PC-3 (cell line): ENCODE results near the gene MBD3L1. TPM values are rescaled to one million over a fixed set of nuclear protein-coding genes. Genes with fewer than 3 reads are reported as not detected.

ENCODE experiments used
- ATAC-seq: fragments of 200-7000 bp; cut with Tn5 transposase; 2 replicates; pipeline ENCODE4 v1.9.1; 2020; ENCODE audit warnings: mild to moderate bottlenecking, moderate library complexity
- BruUV-seq: library from RNA; stranded (reverse); fragments of 400-500 nt; replicated peaks from 2 replicates; lab custom pipeline; 2021; lab: Mats Ljungman, UMichigan
- CTCF ChIA-PET: fragments of 300-600 bp; sonication (Branson Sonifier 250); formaldehyde crosslinking; loops from one replicate; lab custom pipeline; 2022; ENCODE audit warnings: antibody characterized with exemption; lab: Charles Lee
- POLR2A ChIA-PET: fragments of 300-600 bp; sonication (Branson Sonifier 250); formaldehyde crosslinking; loops from one replicate; lab custom pipeline; 2022; ENCODE audit warnings: antibody characterized with exemption; ENCODE audit not compliant: unreplicated experiment; lab: Charles Lee
- DNase-seq: peaks from one replicate; pipeline ENCODE4 v3.0.0-alpha.2; 2015
- H2AFZ ChIP-seq: fragments of 300-600 bp; sonication (generic); 2 replicates; pipeline ENCODE4 v1.6.0; 2016; ENCODE audit warnings: antibody characterized with exemption, low read length
- H3F3A ChIP-seq: fragments of 300-600 bp; sonication (generic); one replicate; pipeline ENCODE4 v1.6.0; 2017; ENCODE audit warnings: antibody characterized with exemption, low read length, control low read depth, mild to moderate bottlenecking; ENCODE audit not compliant: unreplicated experiment
- H3K27ac ChIP-seq: fragments of 300-600 bp; sonication (generic); 2 replicates; pipeline ENCODE4 v1.5.1; 2016; ENCODE audit warnings: mild to moderate bottlenecking, low read length
- H3K27me3 ChIP-seq: fragments of 300-600 bp; sonication (generic); 2 replicates; pipeline ENCODE4 v1.6.1; 2016; ENCODE audit warnings: low read length, mixed read lengths
- H3K36me3 ChIP-seq: fragments of 300-600 bp; sonication (generic); 2 replicates; pipeline ENCODE4 v1.6.1; 2016; ENCODE audit warnings: low read depth, mixed run types, low read length, mixed read lengths
- H3K4me1 ChIP-seq: fragments of 300-600 bp; sonication (generic); 2 replicates; pipeline ENCODE4 v1.5.1; 2016; ENCODE audit warnings: low read length; ENCODE audit not compliant: insufficient read depth
- H3K4me2 ChIP-seq: fragments of 300-600 bp; sonication (generic); 2 replicates; pipeline ENCODE4 v1.6.0; 2016; ENCODE audit warnings: low read length
- H3K4me3 ChIP-seq: fragments of 300-600 bp; sonication (generic); 2 replicates; pipeline ENCODE4 v1.5.1; 2016; ENCODE audit warnings: mild to moderate bottlenecking, low read length, mixed read lengths
- H3K79me2 ChIP-seq: fragments of 300-600 bp; sonication (generic); 2 replicates; pipeline ENCODE4 v1.6.1; 2017; ENCODE audit warnings: low read length, mixed read lengths
- H3K9ac ChIP-seq: fragments of 300-600 bp; sonication (generic); 2 replicates; pipeline ENCODE4 v1.6.0; 2016; ENCODE audit warnings: mild to moderate bottlenecking, low read length
- H3K9me2 ChIP-seq: fragments of 300-600 bp; sonication (generic); replicated peaks from 2 replicates; pipeline ENCODE4 v1.6.1; 2016; ENCODE audit warnings: mixed run types, low read length, mixed read lengths
- H3K9me3 ChIP-seq: fragments of 300-600 bp; sonication (generic); 2 replicates; pipeline ENCODE4 v1.6.1; 2016; ENCODE audit warnings: low read length, mixed read lengths
- H4K20me1 ChIP-seq: fragments of 300-600 bp; sonication (generic); 2 replicates; pipeline ENCODE4 v1.6.1; 2016; ENCODE audit warnings: low read length, mixed read lengths
- EZH2 ChIP-seq: fragments of 300-600 bp; sonication (generic); IDR thresholded peaks from one replicate; pipeline ENCODE4 v1.6.1; 2017; ENCODE audit warnings: antibody characterized with exemption, mild to moderate bottlenecking, low read length; ENCODE audit not compliant: unreplicated experiment
- EZH2phosphoT487 ChIP-seq: fragments of 300-600 bp; sonication (generic); IDR thresholded peaks from 2 replicates; pipeline ENCODE4 v1.6.1; 2018; ENCODE audit warnings: mild to moderate bottlenecking, antibody characterized with exemption, low read length, borderline replicate concordance
- intact Hi-C: fragments of 100-400 bp; cut with micrococcal nuclease; formaldehyde crosslinking; loops from 2 replicates; pipeline ENCODE4 v1.9.0; 2023
- total RNA-seq: library from RNA; depleted of rRNA; stranded (reverse); fragments of >200 nt; gene quantifications from 2 replicates; pipeline ENCODE4 v1.2.3, GENCODE V29; 2014
- TF ChIP-seq, protein P1 (sequence below): fragments of 300-600 bp; sonication (generic); conservative IDR thresholded peaks from 2 replicates; pipeline ENCODE4 v1.5.1; 2017; ENCODE audit warnings: antibody characterized with exemption, low read depth, mild to moderate bottlenecking, low read length

Gene MBD3L1
- total RNA-seq, 1 experiment from 2014 or later, result not detected

DNA sequence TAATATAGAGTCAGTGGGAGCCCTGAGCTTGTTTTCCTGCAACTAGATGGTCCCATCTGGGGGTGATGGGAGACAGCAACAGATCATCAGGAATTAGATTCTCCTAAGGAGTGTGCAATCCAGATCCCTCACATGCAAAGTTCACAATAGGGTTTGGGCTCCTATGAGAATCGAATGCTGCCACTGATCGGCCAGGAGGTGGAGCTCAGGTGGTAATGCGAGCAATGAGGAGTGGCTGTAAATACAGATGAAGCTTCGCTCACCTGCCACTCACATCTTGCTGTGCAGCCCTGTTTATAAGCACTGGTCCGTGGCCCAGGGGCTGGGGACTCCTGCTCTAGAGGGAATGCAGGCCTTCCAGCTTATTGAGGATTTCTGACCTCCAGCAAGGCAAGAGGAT is 5.8 kb upstream of the MBD3L1 start:
- POLR2A ChIA-PET, result no interaction called here
- H2AFZ ChIP-seq, result no peak overlapping the region
- H3F3A ChIP-seq, result no peaks in the 10 kb centered on the region
- H4K20me1 ChIP-seq, result no peaks in the 10 kb centered on the region
- peak; percentile 41 for DNase-seq
- CTCF ChIA-PET, result no interaction called here
- no peaks in the 10 kb centered on the region for H3K79me2 ChIP-seq
- intact Hi-C loops, result no loop called here
- H3K36me3 ChIP-seq, result peaks cover 13% of the 10 kb centered on the region; the same call in 1 of the 2 replicates
- H3K9ac ChIP-seq, result no peak overlapping the region
- no peaks in the 10 kb centered on the region for H3K9me2 ChIP-seq
- BruUV-seq, result no TSS peak
- no peak overlapping the region for H3K27ac ChIP-seq
- H3K4me2 ChIP-seq, result no peak overlapping the region
- H3K4me1 ChIP-seq, result peaks cover 5% of the 10 kb centered on the region
- no peak overlapping the region for H3K4me3 ChIP-seq
- H3K9me3 ChIP-seq, result no peaks in the 10 kb centered on the region
- no peak for ATAC-seq
- TF ChIP-seq, protein P1, sequence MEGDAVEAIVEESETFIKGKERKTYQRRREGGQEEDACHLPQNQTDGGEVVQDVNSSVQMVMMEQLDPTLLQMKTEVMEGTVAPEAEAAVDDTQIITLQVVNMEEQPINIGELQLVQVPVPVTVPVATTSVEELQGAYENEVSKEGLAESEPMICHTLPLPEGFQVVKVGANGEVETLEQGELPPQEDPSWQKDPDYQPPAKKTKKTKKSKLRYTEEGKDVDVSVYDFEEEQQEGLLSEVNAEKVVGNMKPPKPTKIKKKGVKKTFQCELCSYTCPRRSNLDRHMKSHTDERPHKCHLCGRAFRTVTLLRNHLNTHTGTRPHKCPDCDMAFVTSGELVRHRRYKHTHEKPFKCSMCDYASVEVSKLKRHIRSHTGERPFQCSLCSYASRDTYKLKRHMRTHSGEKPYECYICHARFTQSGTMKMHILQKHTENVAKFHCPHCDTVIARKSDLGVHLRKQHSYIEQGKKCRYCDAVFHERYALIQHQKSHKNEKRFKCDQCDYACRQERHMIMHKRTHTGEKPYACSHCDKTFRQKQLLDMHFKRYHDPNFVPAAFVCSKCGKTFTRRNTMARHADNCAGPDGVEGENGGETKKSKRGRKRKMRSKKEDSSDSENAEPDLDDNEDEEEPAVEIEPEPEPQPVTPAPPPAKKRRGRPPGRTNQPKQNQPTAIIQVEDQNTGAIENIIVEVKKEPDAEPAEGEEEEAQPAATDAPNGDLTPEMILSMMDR, result peak; percentile 51
- TF ChIP-seq EZH2phosphoT487, result no peak
- no peaks in the 10 kb centered on the region for H3K27me3 ChIP-seq

DNA sequence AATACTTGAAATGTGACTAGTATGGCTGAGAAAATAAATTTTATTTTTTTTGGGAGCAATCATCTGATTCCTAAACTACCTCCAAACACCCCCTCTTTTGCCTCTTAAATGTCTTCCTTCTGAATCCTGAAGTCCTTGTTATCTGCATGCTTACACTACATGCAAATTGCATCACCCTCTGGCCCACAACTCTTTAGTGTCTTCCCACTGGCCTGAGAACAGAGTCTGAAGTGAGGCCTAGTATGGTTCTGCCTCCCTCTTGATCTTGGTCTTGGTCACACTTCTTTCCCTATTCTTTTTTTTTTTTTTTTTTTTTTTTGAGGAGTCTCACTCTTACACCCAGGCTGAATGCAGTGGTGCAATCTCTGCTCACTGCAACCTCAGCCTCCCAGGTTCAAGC is 4.9 kb upstream of the MBD3L1 start:
- Histone ChIP-seq H3K79me2 (no peaks in the 10 kb centered on the region), H3F3A (no peaks in the 10 kb centered on the region), H4K20me1 (no peaks in the 10 kb centered on the region), H3K36me3 (peaks cover 8% of the 10 kb centered on the region; the same call in 1 of the 2 replicates), H3K9ac (no peak overlapping the region), H3K9me2 (no peaks in the 10 kb centered on the region), H3K27me3 (no peaks in the 10 kb centered on the region), H2AFZ (no peak overlapping the region), H3K4me2 (no peak overlapping the region), H3K27ac (no peak overlapping the region), H3K4me3 (no peak overlapping the region), H3K9me3 (no peaks in the 10 kb centered on the region), H3K4me1 (peaks cover 9% of the 10 kb centered on the region)
- ATAC-seq, result no peak
- ChIA-PET CTCF (no interaction called here), POLR2A (no interaction called here)
- intact Hi-C loops, result no loop called here
- DNase-seq, result no peak
- TF ChIP-seq EZH2phosphoT487 (no peak), EZH2 (no peak)
- TF ChIP-seq, protein P1, result no peak
- no TSS peak for BruUV-seq

DNA sequence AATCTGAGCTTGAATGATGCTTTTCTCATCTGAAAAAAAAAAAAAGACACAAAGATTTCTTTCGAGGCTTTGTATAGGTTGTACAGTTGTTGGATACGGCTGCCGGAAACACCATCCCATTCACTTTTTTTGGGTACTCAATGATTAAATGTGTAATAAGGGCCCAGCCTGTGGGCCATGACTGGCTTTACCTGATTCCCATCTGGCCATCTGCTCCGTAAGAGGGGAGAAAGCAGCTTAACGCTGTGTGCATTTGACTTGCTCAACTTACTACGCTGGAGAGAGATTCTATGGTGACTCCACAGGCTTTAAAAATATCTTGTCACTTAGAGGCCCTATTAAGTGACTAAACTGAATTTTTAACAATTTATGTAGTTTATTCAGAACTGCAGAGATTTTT is 804 bp upstream of the MBD3L1 start:
- H3K9me2 ChIP-seq, result no peaks in the 10 kb centered on the region
- peak overlapping the region; percentile 90 for H3K9ac ChIP-seq
- no peak for TF ChIP-seq EZH2phosphoT487
- TF ChIP-seq, protein P1, result no peak
- TF ChIP-seq EZH2, result no peak
- no peaks in the 10 kb centered on the region for H3K36me3 ChIP-seq
- H3K79me2 ChIP-seq, result no peaks in the 10 kb centered on the region
- H3K4me2 ChIP-seq, result peak overlapping the region; percentile 98
- intact Hi-C loops, result loop anchor here (5.0 kb wide), 1 partner anchor 751 kb away; the partner anchor contains the start of gene ZNF121
- H3F3A ChIP-seq, result no peaks in the 10 kb centered on the region
- H3K9me3 ChIP-seq, result no peaks in the 10 kb centered on the region
- BruUV-seq, result TSS peak; percentile 66
- DNase-seq, result no peak
- no peak for ATAC-seq
- H3K4me3 ChIP-seq, result peak overlapping the region; percentile 87
- peak overlapping the region; percentile 92 for H2AFZ ChIP-seq
- ChIA-PET CTCF (no interaction called here), POLR2A (interaction anchor here (0.7 kb wide), 1 partner anchor 178 kb away, joined by 4 read pairs; no protein-coding TSS in a partner anchor)
- peaks cover 2% of the 10 kb centered on the region; the same call in 1 of the 2 replicates for H3K27me3 ChIP-seq
- no peaks in the 10 kb centered on the region for H4K20me1 ChIP-seq
- no peak overlapping the region for H3K27ac ChIP-seq
- H3K4me1 ChIP-seq, result peaks cover 9% of the 10 kb centered on the region
